Tibial nerve (tissue), 4 donors: Measurements from ENCODE around the gene TRAPPC2L.

Experiments
- CTCF ChIP-seq, 5 experiments: fragments of 200-600 bp in 3 of 5; fragments of 450-650 bp in 2 of 5; sonication (generic) in 3 of 5; IDR thresholded peaks; one replicate each; pipeline ENCODE4 v1.5.1; 2016 to 2019; ENCODE audit warnings: antibody characterized with exemption in 5 of 5, mild to moderate bottlenecking in 3 of 5, moderate library complexity in 2 of 5
- EP300 ChIP-seq, 2 donors: sonication (generic); formaldehyde crosslinking; IDR thresholded peaks; one replicate each; pipeline ENCODE4 v1.6.1; 2017; ENCODE audit warnings: antibody characterized with exemption in 2 of 2, mild to moderate bottlenecking in 1 of 2
- POLR2A ChIP-seq, 2 donors: fragments of 450-650 bp; IDR thresholded peaks; one replicate each; pipeline ENCODE4 v1.6.1; 2017; ENCODE audit warnings: antibody characterized with exemption in 2 of 2, mild to moderate bottlenecking in 2 of 2, moderate library complexity in 2 of 2

DNA sequence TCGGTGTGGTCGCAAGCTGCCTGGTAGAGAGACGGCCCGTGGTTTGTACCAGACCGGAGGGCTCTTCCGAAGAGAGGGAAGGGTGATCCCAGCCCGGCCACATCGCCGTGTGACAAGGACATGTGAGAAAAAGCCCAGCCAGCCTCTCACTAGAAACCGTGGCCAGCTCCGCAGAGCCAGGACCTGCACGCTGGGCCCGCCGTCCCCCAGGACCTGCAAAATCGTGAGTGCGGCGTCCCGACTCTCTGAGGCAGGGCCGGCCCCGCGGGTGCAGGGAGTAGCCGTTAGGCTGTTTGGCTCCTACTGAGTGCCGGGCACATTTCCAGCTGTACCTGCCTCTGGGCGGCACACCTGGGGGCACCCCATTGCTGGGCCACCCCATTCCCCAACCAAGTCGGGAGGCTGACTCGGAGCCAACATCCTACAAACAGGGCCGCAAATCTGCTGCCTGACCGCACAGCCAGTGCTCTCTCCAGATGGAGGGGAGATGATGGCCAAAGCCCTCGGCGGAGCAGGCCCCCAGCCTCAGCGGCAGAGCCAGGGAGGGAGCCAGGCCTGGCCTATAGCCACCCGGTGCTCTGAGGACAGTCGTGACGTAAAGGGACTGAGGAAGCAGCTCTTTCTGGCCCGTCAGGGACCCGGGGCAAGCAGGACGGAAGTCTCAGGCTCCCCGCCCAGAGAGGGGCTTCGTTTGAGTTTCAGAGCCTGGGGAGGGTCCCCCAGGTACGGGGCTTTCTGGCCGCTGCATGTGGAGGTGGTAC lies 43.2 kb downstream of the TRAPPC2L start:
- no peak for TF ChIP-seq CTCF (IDR thresholded peaks at IDR 0.05)
- no peak for TF ChIP-seq POLR2A (IDR thresholded peaks at IDR 0.05)
- TF ChIP-seq EP300 (IDR thresholded peaks at IDR 0.05), result no peak
